Measurements from ENCODE around the gene SLC44A3.
"Not testable (repeated sequence)": the region's sequence is repeated elsewhere in the genome, so short reads cannot be mapped to it uniquely, and the experiment has no call there.

The SLC44A3 gene

DNA sequence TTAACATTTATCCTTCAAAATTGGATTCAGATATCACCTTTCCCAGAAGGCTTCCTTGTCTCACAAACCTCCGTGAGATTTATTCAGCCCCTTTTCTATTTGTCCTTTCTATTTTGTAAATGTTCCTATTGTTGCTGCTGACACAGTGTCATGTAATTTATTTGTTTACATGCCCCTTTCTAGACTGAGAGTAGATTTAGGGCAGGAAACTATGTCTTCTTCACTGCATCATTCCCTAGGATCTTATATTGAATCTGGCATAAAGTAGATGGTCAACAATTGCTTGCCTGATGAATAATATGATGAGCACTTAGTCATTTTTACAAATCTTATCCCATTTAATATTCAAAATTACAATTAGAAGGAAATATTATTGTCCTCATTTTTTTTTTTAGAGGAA is 114.9 kb downstream of the SLC44A3 start:
- DNase-seq (ENCODE audit: low spot score), result no peak

DNA sequence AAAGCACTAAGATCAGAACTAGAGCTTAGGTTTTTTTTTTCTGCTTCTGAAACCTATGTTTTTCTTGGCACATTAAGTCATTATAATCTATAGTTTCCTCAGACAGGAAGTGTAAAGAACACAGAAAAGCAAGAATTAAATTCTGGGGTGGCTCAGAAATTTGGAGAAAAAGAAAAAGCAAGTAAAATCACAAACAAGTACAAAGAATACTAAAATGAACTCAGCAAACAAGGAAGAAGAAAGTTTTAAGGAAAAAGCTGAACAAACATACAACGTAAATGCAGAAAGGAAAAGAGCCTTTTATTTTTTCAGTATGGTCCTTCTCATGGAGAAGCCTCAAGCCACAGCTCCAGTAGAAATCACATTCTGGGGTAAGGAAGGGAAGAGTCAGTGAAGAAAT is 115.3 kb downstream of the SLC44A3 start:
- no peak for DNase-seq (ENCODE audit: low spot score)

DNA sequence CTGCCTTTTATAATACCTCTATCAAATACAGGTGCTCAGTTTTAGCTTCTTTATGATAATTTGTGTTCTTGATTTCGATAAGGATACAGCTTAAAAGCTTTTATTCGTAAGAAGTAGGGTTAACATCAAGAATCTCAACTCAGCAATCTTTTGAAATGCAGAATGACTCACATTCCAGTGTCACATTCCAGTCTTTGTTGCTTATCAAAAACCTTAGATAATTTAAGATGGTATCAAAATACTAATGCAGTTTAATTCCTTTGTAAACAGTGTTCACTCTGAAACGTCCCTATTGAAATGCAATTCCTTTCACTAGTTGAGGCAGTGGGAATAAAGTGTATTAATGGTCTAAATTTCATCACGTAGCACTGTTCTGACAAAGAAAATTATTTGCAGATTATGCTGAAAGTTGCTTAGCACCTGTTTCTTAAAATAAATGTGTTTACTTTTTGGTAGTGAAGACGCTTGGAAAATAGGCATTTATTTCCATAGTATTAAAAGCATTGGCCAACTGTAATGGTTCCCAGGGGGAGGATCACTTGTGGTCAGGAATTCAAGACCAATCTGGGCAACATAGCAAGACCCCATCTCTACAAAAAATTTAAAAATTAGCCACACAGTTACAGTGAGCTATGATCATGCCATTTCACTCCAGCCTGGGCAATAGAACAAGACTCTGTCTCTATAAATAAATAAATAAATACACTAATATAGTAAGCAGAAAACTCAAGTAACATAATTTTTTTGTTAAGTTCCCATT is 116.9 kb downstream of the SLC44A3 start:
- DNase-seq (ENCODE audit: low spot score), result no peak

DNA sequence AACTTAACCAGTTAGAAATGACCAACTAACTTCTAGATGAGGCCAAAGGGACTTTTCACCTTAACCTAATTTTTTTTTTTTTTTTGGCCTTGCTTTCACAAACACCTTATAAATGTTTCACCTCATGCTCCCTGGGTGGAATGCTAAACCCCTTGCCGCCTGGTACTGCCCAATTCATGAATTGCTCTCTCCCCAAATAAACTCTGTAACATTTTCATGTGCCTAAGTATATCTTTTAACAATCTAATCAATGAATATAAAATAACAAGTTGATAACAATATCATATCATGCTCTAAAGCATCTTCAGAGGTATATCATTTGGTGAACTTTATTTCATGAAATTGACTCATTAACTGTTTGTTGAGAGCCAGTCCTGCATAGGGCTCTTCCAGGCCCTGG is 117.7 kb downstream of the SLC44A3 start:
- no peak for DNase-seq (ENCODE audit: low spot score)

DNA sequence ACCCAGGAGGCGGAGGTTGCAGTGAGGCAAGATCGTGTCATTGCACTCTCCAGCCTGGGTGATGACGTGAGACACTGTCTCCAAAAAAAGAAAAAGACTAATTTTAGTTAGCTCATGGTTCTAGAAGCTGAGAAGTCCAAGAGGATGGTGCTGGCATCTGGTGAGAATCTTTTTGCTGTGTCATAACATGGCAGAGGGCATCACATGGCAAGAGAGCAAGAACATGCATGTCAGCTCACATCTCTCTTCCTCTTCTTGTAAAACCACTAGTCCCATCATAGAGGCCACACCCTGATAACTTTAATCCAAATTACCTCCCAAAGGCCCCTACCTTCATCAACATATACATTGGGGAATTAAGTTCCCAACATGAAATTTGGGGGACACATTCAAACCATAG is 120.6 kb downstream of the SLC44A3 start:
- no peak for DNase-seq (ENCODE audit: low spot score)

DNA sequence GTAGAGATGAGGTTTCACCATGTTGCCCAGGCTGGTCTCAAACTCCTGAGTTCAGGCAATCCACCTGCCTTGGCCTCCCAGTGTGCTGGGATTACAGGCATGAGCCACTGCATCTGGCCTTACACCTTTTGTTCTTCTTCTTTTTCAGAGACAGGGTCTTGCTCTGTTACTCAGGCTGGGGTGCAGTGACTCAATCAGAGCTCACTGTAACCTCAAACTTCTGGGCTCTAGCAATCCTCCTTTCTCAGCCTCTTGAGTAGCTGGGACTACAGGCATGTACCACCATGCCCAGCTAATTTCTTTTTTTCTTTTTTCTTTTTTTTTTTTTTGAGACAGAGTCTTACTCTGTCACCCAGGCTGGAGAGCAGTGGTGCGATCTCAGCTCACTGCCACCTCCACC is 121.3 kb downstream of the SLC44A3 start:
- not testable (repeated sequence) for DNase-seq (ENCODE audit: low spot score)

DNA sequence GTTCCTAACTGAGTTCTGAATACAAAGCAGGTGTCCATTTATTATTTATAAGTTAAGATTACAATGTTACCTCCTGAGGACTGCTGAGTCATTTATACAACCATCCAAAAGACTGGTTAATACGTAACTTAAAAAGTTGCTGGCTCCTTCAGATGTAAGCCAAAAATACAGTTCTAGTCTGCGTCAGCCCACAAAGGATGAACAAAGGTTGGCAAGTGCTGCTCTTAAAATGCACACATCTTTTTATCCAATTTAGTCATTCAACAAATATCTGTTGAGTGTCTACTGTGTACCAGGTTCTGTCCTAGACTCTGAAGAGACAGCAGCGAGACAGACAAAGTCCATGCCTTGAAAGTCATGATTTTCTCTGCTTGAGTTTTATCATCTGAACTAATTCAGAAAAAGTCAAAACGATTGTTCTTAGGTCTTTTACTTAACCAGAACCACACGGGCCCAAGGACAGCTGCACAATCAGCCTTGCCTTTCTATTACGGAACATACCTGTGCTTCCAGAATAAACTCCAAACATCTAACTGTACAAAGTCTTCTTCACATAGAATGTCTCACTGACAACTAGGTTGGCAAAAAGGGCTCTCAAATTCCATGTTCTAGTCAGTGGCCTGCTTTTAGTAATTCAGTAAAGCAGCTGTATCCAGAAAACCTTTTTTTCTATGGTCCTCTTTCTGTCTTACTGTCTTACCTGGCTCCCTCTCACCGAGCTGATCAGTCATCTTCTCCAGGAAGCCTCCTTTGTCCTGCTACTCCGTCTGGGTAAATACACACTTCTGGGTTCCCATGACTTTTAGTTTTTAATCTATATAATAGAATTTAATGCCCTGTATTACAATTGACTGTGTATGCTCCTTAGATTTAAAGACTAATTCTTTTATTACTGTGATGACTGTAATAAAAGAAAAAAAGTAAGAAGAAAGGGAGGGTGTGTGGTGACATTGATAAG is 122.3 kb downstream of the SLC44A3 start:
- DNase-seq (ENCODE audit: low spot score), result no peak

Measured in AG08395 (cell line).